Left forelimb (tissue), 1 donor: ENCODE results near the gene FNBP1.
"Not testable (repeated sequence)": the region's sequence is repeated elsewhere in the genome, so short reads cannot be mapped to it uniquely, and the experiment has no call there.

ENCODE experiments used
- DNase-seq: peaks from one replicate; pipeline ENCODE4 v3.0.0-alpha.2; 2018; ENCODE audit warnings: low spot score

Gene FNBP1

DNA sequence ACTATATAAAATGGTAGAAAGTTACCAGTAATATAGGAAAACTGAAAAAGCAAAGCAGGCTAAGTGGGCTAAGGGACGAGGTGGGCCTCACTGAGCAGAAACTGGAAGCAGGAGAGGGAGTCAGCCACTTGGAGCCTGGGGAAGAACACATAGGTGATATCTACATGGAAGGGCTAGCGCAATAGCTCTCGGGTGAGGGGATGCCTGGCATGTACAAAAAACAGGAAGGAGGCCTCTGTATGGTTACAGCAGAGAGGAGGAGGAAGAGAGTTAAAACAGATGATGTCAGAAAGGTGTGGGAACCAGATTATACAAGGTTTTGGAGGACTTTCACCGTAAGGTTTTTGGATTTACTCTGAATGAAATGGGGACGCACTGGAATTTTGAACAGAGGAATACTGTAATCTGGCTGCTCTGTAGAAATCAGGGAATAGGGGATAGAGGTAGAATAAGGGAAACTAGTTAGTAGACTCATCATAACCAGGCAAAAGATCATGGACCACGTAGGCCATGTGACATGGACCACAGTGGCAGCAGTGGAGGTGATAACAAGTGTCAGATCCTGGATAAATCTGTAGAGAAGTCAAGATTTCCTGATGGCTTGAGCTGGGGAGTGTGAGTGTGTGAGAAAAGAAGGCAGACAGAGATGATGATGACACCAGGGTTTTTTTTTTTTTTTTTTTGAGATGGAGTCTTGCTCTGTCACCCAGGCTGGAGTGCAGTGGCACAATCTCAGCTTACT, 52.5 kb downstream of the FNBP1 start:
- DNase-seq = no peak

GRCh38 chr9:129989740-129990139, 53.2 kb downstream of the FNBP1 start:
- no peak for DNase-seq

DNA sequence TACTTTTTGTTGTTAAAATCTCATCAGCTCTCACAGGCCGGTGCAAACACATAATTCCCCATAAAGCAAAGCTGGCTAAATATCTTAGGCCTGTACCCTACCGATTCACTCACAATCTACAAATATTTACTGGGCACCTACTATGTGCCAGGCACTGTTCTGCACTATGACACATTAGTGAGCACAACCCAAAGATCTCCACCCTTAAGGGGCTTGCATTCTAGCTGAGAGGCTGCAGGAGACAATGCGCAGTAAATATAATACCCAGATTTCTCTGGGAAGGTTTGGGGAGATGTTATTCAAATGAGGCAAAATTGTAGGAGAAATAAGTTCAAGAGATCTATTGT, 53.7 kb downstream of the FNBP1 start:
- DNase-seq = no peak

DNA sequence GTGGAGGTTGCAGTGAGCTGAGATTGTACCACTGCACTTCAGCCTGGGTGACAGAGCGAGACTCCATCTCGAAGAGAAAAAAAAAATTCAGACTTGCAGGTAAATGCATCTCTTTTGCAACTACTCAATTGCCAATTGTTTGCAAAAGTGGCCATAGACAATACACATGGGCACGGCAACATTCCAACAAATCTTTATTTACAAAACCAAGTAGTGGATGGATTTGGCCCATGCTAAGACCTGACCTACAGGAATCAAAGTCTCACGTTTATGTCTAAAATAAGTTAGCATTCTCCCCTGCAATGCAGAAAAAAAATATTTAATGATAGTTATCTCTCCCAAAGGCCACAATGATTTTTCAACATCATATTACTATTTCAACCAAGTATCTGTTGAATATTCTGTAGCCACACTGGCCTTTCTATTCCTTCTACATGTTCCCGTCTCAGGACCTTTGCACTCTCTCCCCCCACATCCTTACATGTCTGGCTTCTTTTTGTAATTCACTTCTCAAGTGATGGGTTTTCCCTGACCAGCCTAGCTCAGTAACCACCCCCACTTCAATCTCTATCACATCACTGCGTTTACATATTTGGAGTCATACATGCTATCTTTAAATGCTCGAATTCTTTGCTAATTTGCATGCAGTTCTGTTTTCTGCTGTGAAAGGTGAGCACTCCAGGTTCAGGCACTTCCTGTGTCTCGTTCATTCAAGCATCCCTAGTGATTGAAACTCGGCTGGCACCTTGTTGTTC, 54.2 kb downstream of the FNBP1 start:
- DNase-seq = no peak

DNA sequence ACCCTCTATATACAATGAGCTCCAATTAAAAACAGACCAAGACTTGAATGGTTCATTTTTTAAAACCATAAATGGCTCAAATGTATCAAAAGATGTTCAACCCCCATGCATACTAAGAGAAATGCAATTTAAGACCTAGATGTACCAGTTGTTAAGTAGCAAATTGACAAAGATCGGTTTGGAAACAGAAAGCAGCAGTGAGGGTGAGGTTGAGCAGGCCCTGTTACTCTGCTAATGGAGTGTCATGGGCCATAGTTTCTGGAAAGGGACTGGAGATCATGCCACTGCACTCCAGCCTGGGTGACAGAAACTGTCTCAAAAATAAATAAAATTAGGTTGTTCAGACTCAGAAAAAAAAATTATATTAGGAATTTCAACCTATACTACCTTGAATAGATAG, 55.0 kb downstream of the FNBP1 start:
- no peak for DNase-seq

GRCh38 chr9:129987047-129987446, 55.9 kb downstream of the FNBP1 start:
- DNase-seq = no peak

GRCh38 chr9:129984589-129984988, 58.4 kb downstream of the FNBP1 start:
- not testable (repeated sequence) for DNase-seq

DNA sequence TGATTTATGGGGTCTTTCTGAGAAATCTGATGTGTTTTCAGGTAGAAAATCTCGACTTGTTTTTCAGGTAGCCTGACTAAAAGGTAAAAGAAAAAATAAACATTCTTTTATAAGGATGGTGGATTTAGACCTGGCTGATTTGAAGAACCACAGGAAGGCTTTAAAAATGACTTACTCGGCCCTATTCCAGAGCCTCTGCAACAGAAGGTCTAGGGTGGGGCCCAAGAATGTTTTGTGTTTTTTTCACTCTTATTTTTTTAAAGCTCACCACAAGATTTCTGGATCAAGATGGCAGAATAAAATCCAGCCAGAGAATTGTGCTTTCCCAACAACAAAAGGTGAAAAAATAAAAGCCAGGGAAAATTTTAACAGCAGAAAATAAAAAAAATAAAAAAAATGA, 59.1 kb downstream of the FNBP1 start:
- no peak for DNase-seq

DNA sequence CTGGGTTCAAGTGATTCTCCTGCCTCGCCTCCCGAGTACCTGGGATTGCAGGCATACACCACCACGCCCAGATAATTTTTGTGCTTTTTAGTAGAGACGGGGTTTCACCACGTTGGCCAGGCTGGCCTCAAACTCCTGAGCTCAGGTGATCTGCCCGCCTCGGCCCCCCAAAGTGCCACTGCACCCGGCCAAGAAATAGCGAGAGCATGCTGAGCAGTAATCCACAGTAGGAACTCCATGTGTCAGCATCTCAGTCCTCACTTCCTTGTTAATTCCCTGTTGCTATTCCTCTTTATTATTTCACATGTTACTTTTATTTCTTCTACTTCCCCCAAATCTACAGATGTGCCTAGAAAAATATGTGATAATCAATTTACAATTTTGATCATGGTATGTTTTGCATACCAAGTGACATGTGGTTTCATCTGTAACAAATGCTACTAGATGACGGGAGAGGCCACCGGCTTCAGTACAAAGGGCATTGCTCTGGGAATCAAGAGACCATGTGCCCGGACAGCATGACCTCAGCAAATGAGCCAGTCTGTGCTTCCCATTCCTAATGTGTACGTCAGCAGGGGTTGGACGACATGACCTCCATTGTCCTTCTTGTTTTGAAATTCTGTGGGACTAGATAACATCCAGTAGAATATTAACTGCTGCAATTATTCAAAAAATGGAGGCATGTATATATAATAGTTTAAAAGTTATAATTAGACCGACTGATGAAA, 61.6 kb downstream of the FNBP1 start:
- no peak for DNase-seq

- DNase-seq = not testable (repeated sequence)
These were observed 62.8 kb downstream of the FNBP1 start for GRCh38 chr9:129980224-129980623.

GRCh38 chr9:129979071-129979745, 63.8 kb downstream of the FNBP1 start:
- DNase-seq = no peak

DNA sequence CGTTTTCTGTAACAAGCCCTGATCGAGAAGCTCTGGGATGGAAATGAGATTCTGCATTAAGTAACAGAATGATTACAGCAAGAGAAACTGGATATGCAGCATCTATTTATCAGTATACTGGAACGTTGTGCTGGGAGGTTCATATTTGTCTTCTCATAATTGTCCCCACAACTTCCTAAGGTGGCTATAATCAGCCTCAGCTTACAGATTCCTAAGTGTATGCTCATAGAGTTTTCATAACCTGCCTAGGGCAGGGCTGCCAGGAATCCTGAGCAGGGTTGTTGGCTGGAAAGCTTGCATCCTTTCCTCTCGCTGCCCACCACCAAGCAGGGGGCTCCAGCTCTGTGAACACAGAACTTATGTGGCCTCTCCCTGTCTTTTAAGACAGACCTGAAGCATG, 70.2 kb downstream of the FNBP1 start:
- no peak for DNase-seq

DNA sequence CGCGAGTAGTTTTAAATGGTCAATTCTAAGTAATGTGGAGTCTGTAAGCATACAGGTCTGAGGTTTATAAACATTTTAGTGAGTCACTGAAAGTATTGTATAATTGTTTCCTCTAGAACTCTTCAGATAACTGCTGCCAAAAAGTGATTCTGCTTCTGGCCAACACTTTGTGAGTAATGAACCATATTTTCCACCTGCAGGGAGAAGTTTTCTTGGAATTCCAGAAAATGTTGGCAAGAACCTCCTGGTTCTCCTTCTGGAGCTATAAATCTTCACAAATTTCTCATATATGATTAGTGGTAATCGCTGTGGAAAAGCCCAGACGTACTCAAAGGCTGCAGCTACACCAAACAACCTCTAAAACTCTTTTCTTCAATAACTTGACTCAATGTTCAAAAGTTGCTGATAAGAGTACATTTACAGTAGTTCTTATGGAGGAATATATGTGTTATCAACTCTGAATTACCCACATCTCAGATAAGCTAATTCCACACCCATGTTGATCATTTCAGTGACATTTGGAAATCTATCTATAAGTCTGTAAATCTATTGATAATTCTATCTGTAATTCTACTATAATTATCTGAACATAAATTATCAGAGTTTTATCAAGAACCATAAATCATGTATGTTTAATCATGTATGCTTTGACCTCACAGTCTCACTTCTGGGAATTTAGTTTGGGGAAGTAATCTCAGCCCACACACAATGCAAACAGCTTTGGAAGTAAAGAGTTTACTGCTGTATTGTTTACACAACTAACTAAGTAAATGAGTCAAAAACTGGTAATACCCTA, 74.1 kb downstream of the FNBP1 start:
- DNase-seq = no peak

- DNase-seq = no peak
These were observed 77.9 kb downstream of the FNBP1 start for GRCh38 chr9:129964901-129965734.

GRCh38 chr9:129962889-129963703, 79.9 kb downstream of the FNBP1 start:
- no peak for DNase-seq

DNA sequence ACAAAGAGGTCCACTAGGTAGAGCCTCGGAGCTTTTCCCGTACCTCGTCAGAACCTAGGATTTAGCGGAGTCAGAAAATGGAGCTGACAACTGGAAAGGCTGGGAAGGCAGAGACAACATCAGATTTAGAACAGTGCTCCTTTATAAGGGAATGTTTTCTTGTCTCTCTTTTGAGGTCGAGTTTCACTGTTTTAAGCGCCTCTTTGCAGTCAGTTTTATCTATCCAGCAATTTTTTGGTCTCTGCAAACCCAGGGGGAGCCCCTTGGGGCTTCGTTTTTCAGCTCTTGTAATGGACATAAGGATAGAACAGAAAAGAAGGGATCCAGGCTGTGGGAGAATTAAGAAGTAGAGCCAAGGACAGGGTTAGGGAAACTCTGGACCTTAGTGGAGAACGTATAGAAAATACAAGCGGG, 80.5 kb downstream of the FNBP1 start:
- DNase-seq = no peak

DNA sequence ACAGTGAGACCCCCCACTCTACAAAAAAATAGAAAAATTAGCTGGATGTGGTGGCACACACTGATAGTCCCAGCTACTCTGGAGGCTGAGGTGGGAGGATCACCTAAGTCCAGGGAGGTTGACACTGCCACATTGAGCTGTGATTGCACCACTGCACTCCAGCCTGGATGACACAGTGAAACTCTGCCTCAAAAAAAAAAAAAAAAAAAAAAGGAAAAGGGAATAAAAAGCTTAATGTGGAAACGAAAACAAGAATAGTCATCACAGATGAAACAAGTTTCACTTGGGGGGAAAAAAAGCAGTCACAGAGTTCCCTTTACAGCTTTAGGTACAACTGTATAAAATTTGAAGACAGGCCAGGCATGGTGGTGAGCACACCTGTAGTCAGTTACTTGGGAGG, 84.2 kb downstream of the FNBP1 start:
- no peak for DNase-seq

DNA sequence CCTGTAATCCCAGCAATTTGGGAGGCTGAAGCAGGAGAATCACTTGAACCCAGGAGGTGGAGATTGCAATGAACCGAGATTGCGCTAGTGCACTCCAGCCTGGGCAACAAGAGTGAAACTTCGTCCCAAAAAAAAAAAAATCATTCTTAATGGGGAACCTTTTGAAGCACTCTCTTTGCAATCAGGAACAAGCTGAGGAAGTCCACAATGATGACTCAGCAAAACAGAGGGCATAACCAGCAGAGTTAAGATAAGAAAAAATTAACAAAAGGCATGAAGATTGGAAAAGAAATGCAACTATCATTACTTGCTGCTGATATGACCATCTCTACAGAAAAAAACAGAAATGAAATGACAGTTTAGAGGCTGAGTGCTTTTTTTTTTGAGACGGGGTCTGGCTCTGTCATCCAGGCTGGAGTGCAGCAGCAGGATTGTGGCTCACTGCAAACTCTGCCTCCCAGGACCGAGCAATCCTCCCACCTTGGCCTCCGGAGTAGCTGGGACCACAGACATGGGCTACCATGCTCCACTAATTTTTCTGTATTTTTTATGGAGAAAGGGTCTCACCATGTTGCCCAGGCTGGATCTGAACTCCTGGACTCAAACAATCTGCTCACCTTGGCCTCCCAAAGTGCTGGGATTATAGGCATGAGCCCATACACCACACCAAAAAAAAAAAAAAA, 88.0 kb downstream of the FNBP1 start:
- no peak for DNase-seq

- no peak for DNase-seq
These were observed 89.3 kb downstream of the FNBP1 start for GRCh38 chr9:129953736-129954135.
